Aorta (tissue), 5 donors: ENCODE measurements around the gene BST2. TPM values are rescaled to one million over a fixed set of nuclear protein-coding genes. Genes with fewer than 3 reads are reported as not detected.
A peak's percentile ranks its signal among the peaks of the same experiment; 100 is the strongest.

Experiments
- ATAC-seq: fragments of 200-7000 bp; cut with Tn5 transposase; one replicate; pipeline ENCODE4 v1.9.1; 2022; ENCODE audit warnings: moderate library complexity; ENCODE audit not compliant: low FRiP score
- DNase-seq, 2 donors: peaks; one replicate each; pipeline ENCODE4 v3.0.0-alpha.2; 2020
- H3K27ac ChIP-seq, 2 donors: one replicate each; pipeline ENCODE4 v1.5.1; 2013; ENCODE audit warnings: low read length in 2 of 2, mild to moderate bottlenecking in 2 of 2, moderate library complexity in 2 of 2, control low read depth in 1 of 2, inconsistent platforms in 1 of 2, low read depth in 1 of 2
- H3K27me3 ChIP-seq, 2 donors: one replicate each; pipeline ENCODE4 v1.6.1; 2013; ENCODE audit warnings: control low read depth in 1 of 2, low read length in 1 of 2, mild to moderate bottlenecking in 1 of 2, moderate library complexity in 1 of 2; ENCODE audit not compliant: insufficient read depth in 2 of 2, control insufficient read depth in 1 of 2
- H3K36me3 ChIP-seq, 2 donors: one replicate each; pipeline ENCODE4 v1.6.1; 2013; ENCODE audit warnings: control low read depth in 1 of 2, low read length in 1 of 2, mild to moderate bottlenecking in 1 of 2; ENCODE audit not compliant: insufficient read depth in 2 of 2, control insufficient read depth in 1 of 2
- H3K4me1 ChIP-seq, 2 donors: one replicate each; pipeline ENCODE4 v1.6.1; 2013; ENCODE audit warnings: low read length in 2 of 2, control low read depth in 1 of 2, mild to moderate bottlenecking in 1 of 2, moderate library complexity in 1 of 2; ENCODE audit not compliant: insufficient read depth in 2 of 2, control insufficient read depth in 1 of 2
- H3K4me3 ChIP-seq, 2 donors: one replicate each; pipeline ENCODE4 v1.5.1; 2013; ENCODE audit warnings: low read length in 2 of 2, control low read depth in 1 of 2, mild to moderate bottlenecking in 1 of 2
- H3K9me3 ChIP-seq: one replicate; pipeline ENCODE4 v1.6.1; 2013; ENCODE audit warnings: mild to moderate bottlenecking, low read length; ENCODE audit not compliant: control insufficient read depth
- WGBS, 2 donors: extraction: QIAGEN DNeasy Blood & Tissue Kit; methylation state at CpG; one replicate each; pipeline ENCODE4 v1.1.7; 2013; 5-methylcytosine and 5-hydroxymethylcytosine counted together
- intact Hi-C, 2 donors: fragments of 100-400 bp; cut with DNase I; formaldehyde crosslinking; loops; one replicate each; pipeline versions ENCODE4 v1.14.2 to v1.15.0; 2022
- polyA plus RNA-seq, 2 donors: library from polyadenylated mRNA; stranded (reverse); fragments of 200-250 nt; gene quantifications; one replicate each; pipeline ENCODE4 v1.2.3, GENCODE V29; 2013
- total RNA-seq, 2 donors: library from RNA; stranded (reverse); fragmentation: NEBNext Ultra II Directional; extraction: Animal tissue kit (Norgen Biotek cat#: 25700); gene quantifications; one replicate each; pipeline ENCODE4 v1.2.1, GENCODE V29; 2021
- donor health status: healthy with polysubstance abuse.
- donor health status: Bipolar disorder and iron deficiency.
- donor health status: DM: no; HTN: no; CAD: no.
- donor health status: DM: no; HTN: no; CAD: no.
- donor health status: DM: yes; HTN: yes; CAD: no.

BST2 gene
- total and polyA plus RNA-seq, 4 donors, result 72.0 to 171 (median 115) TPM

DNA sequence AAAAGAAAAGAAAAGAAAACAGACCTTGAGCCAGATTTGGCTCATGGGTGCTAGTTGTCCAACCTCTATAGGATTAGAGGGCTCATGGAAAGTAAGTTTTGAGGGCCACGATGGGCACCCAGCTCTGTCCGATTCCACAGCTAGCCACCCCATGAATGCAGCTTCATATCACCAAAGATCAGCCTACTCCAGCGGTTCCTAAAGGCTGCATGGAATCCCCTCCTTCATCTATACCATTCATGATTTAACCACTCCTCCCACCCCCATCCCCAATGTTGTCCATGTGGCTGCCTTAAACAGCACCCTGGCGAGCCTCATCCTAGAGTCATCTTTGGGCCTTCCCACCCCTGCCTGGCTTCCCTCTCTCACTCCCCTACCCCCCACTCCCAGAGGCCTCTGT lies 16.5 kb upstream of the BST2 start:
- no peak for DNase-seq
- Histone ChIP-seq H3K27ac (no peak overlapping the region), H3K27me3 (no peaks in the 10 kb centered on the region), H3K4me1 (no peaks in the 10 kb centered on the region), H3K9me3 (no peaks in the 10 kb centered on the region), H3K36me3 (no peaks in the 10 kb centered on the region), H3K4me3 (no peak overlapping the region)
- no peak for ATAC-seq
- intact Hi-C loops, result no loop called here
- 97 to 99% methylated on average over 4 of the region's 4 CpGs for WGBS, 2 donors

DNA sequence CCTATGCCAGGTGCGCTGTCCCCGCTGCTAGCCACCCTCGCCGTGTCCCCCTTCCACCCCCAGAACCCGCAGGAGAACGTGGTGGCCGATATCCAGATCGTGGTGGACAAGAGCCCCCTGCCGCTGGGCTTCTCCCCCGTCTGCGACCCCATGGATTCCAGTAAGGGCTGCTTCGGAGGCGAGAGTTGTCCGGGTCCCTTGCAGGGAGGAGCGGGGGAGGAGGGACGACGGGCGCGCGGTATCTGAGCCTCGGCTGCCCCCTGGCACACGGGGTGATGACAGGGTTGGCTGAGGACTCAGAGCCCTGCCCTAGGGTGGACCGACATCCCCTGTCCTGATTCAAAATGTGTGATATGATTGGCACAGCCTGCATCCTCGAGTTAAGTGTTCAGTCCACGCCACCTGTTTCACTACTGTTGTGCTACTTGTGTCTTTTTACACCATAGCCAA lies 15.1 kb upstream of the BST2 start:
- Histone ChIP-seq H3K4me1 (no peaks in the 10 kb centered on the region), H3K27ac (no peak overlapping the region), H3K4me3 (peak overlapping the region; percentile 29 to 56), H3K27me3 (no peaks in the 10 kb centered on the region), H3K9me3 (no peaks in the 10 kb centered on the region), H3K36me3 (no peaks in the 10 kb centered on the region)
- ATAC-seq (peak; percentile 27), DNase-seq (peak; percentile 78 to 81)
- intact Hi-C loops, result no loop called here
- 2 to 3% methylated on average over 25 of the region's 25 CpGs for WGBS, 2 donors

DNA sequence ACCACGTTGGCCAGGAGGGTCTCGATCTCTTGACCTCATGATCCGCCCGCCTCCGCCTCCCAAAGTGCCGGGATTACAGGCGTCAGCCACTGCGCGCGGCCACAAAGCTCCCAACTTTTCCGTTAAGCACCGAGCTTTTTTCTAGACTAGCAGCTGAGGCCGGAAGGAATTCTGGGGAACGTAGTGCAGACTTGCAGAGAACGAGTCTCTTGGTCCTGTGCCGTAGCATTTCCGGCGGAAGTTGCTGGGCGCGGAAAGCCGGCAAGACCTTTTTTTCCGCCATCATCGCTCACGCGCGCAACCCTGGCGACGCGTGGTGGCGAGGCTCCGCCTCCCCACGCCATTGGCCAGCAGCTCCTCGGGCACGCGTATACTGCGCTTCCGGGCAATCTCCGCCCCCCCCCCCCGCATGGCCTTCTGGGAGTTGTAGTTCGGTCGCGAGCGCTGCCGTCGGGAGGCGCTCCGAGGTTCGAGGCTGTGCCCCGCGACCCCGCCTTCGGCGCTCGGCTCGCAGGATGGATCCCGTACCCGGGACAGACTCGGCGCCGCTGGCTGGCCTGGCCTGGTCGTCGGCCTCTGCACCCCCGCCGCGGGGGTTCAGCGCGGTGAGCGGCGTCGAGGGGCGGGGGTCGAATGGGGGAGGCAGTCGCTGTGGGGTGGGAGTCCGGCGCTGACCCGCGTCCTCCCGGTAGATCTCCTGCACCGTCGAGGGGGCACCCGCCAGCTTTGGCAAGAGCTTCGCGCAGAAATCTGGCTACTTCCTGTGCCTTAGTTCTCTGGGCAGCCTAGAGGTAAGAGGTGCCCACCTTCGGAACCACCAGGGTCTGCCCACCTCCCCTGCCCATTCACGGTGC lies 14.4 kb upstream of the BST2 start, which contains the start of gene MVB12A:
TSS of gene MVB12A (plus strand) at position 427 of the 854 bp plus-strand sequence. CDS start at position 516, 89 bp downstream.
- Histone ChIP-seq H3K27ac (peak within 1 kb of the TSS in 1 of 2 donors; percentile 41), H3K27me3 (no peaks in the 10 kb centered on the region), H3K4me3 (peak within 1 kb of the TSS; percentile 29 to 56), H3K4me1 (no peaks in the 10 kb centered on the region), H3K36me3 (no peaks in the 10 kb centered on the region), H3K9me3 (no peaks in the 10 kb centered on the region)
- intact Hi-C loops, result no loop called here
- peak; percentile 98 for ATAC-seq
- WGBS, 2 donors, result 1% methylated on average over 80 to 85 of the region's 85 CpGs
- peak; percentile 99 for DNase-seq

DNA sequence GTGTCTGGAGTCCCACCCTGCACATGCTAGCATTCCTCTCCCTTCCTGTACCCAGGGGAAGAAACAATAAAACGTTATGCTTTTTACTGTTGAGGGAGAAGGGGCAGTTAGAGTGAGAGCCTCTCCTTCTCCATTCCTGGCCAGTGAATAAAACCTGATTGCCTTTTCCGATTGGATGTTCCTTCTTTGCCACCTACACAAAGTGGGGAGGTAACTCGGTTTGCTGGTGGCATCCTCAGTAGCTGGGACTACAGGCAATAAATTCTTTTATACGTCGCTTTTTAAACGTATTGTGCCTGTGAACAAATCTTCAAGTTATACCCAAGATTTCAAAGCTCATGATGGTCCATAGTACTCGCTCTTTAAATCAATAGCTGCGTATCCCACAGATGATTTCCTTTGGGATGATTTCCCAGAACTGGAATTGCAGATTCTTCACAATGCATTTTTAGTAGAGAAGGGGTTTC lies 13.8 kb upstream of the BST2 start:
- Histone ChIP-seq H3K27ac (peak overlapping the region in 1 of 2 donors; percentile 41), H3K4me3 (no peak overlapping the region), H3K4me1 (no peaks in the 10 kb centered on the region), H3K9me3 (no peaks in the 10 kb centered on the region), H3K36me3 (no peaks in the 10 kb centered on the region), H3K27me3 (no peaks in the 10 kb centered on the region)
- 19 to 29% methylated on average over 8 of the region's 8 CpGs for WGBS, 2 donors
- DNase-seq (no peak), ATAC-seq (no peak)
- intact Hi-C loops, result no loop called here

DNA sequence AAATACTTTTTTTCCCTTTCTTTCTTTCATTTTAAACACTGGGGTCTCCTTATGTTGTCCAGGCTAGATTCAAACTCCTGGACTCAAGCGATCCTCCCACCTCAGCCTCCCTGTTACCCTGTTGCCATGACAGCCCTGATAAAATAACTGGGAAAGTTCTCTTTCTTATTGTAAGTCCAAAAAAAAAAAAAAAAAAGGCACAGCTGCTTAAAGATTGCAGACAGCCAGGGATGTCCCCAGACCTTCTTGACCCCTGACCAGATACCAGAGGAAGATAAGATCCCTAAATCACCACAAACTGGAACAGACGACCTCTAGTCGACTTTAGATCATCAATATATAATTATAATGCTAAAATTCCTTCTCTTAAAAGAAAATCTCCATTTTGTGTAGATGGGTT lies 13.3 kb upstream of the BST2 start:
- WGBS, 2 donors, result 52 to 64% methylated on average over 3 of the region's 3 CpGs

DNA sequence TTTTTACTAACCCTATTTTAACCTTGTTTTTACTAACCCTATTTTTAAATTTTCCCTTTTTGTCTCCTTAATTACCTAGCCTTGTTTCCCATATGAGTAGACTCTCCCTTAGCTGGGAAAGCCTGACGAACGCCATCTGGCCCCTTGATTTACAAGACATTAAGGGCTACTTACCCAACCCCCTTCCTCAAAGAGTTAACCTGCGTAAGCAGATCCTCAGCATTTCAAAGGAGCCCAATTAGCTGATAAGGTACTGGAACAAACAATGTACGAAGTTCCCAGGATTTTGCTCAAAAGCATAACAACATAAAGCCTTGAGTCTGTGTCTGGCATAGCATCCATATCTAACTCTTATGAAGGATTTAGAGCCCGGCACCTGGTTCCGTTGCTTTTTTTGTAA lies 9.7 kb upstream of the BST2 start:
- Histone ChIP-seq H3K4me3 (no peak overlapping the region), H3K36me3 (no peaks in the 10 kb centered on the region), H3K4me1 (no peaks in the 10 kb centered on the region), H3K9me3 (no peaks in the 10 kb centered on the region), H3K27ac (no peak overlapping the region), H3K27me3 (no peaks in the 10 kb centered on the region)
- intact Hi-C loops, result no loop called here
- DNase-seq, result no peak
- WGBS, 2 donors, result 46 to 53% methylated on average over 6 of the region's 6 CpGs
- ATAC-seq, result no peak

More for the DNA sequence above, 13.3 kb upstream of the BST2 start:
- no peak for DNase-seq
- no peak for ATAC-seq
- no peaks in the 10 kb centered on the region for H3K36me3 ChIP-seq
- no peaks in the 10 kb centered on the region for H3K27me3 ChIP-seq
- no peak overlapping the region for H3K27ac ChIP-seq
- intact Hi-C loops, result no loop called here
- no peaks in the 10 kb centered on the region for H3K9me3 ChIP-seq
- no peaks in the 10 kb centered on the region for H3K4me1 ChIP-seq
- no peak overlapping the region for H3K4me3 ChIP-seq

DNA sequence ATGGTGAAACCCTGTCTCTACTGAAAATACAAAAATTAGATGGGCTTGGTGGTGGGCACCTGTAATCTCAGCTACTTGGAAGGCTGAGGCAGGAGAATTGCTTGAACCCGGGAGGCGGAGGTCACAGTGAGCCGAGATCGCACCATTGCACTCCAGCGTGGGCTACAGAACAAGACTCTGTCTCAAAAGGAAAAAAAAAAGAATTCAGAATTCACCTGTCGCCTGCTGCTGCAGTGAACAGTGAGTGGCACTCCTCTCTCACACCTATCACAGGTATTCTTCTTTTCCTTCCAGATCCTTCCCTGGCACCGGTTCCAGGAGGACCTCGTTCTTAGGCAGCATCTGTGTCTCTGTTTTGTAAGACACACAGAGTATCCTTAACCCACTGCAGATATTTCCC lies 8.7 kb upstream of the BST2 start:
- no peaks in the 10 kb centered on the region for H3K9me3 ChIP-seq
- ATAC-seq (no peak), DNase-seq (no peak)
- H3K36me3 ChIP-seq, result no peaks in the 10 kb centered on the region
- H3K27ac ChIP-seq, result no peak overlapping the region
- H3K4me1 ChIP-seq, result no peaks in the 10 kb centered on the region
- intact Hi-C loops, result no loop called here
- WGBS, 2 donors, result 91 to 93% methylated on average over 8 of the region's 8 CpGs
- no peaks in the 10 kb centered on the region for H3K27me3 ChIP-seq
- no peak overlapping the region for H3K4me3 ChIP-seq

DNA sequence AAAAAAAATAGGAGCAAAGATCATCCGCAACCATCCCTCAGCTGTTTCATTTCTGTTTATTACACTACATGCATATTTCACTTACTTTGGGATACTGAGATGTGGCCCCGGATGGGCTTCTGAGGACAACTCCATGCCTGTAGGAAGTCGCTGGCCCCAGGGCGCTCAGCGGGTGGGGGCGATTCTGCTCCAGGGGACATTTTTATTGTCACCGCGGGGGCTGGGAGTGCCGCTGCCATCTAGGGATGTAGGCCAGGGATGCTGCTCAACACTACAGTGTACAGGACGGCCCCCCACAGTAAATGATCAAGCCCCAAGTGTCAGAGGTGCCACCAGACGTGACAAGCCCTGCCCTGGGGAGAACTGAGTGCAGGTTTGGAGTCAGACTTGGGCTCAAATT lies 6.4 kb upstream of the BST2 start:
- 79 to 87% methylated on average over 11 of the region's 11 CpGs for WGBS, 2 donors
- H3K36me3 ChIP-seq, result no peaks in the 10 kb centered on the region
- no peaks in the 10 kb centered on the region for H3K27me3 ChIP-seq
- H3K9me3 ChIP-seq, result no peaks in the 10 kb centered on the region
- no peak overlapping the region for H3K4me3 ChIP-seq
- intact Hi-C loops, result no loop called here
- no peaks in the 10 kb centered on the region for H3K4me1 ChIP-seq
- no peak overlapping the region for H3K27ac ChIP-seq
- ATAC-seq (no peak), DNase-seq (no peak)

DNA sequence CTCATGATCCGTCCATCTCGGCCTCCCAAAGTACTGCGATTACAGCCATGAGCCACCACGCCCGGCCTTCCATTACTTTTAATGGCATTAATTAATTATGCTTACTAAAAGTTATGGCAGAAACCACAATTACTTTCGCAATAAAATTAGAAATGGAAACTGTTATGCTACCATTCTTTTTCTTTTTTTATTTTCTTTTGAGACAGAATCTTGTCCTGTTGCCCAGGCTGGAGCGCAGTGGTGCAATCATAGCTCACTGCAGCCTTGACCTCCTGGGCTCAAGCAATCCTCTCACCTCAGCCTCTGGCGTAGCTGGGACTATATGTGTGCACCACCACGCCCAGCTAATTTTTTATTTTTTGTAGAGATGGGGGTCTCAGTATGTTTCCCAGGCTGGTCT lies 4.6 kb upstream of the BST2 start:
- no peak overlapping the region for H3K4me3 ChIP-seq
- DNase-seq, result no peak
- H3K9me3 ChIP-seq, result no peaks in the 10 kb centered on the region
- no peak for ATAC-seq
- H3K27me3 ChIP-seq, result no peaks in the 10 kb centered on the region
- H3K27ac ChIP-seq, result no peak overlapping the region
- H3K36me3 ChIP-seq, result no peaks in the 10 kb centered on the region
- intact Hi-C loops, result no loop called here
- no peaks in the 10 kb centered on the region for H3K4me1 ChIP-seq
- 89 to 90% methylated on average over 9 of the region's 9 CpGs for WGBS, 2 donors
